Renal pelvis (tissue), 4 donors: ENCODE data around the gene MPRIP. TPM values are rescaled to one million over a fixed set of nuclear protein-coding genes. Genes with fewer than 3 reads are reported as not detected.
"Not testable (repeated sequence)": the region's sequence is repeated elsewhere in the genome, so short reads cannot be mapped to it uniquely, and the experiment has no call there.

ENCODE experiments used
- DNase-seq: peaks from one replicate; pipeline ENCODE4 v3.0.0-alpha.2; 2013
- polyA plus RNA-seq, 3 donors: library from polyadenylated mRNA; unstranded; fragments of 120-200 nt; gene quantifications; one replicate each; pipeline ENCODE4 v1.2.1, GENCODE V29; 2013; ENCODE audit not compliant: insufficient read length in 3 of 3

MPRIP gene
- polyA plus RNA-seq, 3 donors = 164 to 176 (median 171) TPM

DNA sequence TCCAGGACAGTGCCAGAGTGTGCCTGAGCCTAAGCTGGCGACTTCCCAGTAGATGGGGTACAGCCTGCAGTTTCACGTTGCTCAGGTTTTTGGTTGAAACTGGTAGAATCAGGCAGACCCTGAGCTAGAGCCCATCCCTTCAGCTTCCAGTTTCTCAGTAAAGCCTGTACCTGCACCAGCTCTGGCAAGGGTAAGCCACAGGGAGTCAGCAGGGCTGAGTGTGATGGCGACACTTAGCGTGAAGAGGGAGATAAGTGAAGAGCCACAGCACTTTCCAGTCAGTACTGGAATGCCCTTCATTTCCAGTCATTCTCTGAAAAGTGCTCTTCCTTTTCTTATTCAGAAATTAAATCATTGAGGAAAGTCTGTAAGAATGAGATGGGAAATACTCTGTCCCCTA lies 141.5 kb downstream of the MPRIP start:
- no peak for DNase-seq

DNA sequence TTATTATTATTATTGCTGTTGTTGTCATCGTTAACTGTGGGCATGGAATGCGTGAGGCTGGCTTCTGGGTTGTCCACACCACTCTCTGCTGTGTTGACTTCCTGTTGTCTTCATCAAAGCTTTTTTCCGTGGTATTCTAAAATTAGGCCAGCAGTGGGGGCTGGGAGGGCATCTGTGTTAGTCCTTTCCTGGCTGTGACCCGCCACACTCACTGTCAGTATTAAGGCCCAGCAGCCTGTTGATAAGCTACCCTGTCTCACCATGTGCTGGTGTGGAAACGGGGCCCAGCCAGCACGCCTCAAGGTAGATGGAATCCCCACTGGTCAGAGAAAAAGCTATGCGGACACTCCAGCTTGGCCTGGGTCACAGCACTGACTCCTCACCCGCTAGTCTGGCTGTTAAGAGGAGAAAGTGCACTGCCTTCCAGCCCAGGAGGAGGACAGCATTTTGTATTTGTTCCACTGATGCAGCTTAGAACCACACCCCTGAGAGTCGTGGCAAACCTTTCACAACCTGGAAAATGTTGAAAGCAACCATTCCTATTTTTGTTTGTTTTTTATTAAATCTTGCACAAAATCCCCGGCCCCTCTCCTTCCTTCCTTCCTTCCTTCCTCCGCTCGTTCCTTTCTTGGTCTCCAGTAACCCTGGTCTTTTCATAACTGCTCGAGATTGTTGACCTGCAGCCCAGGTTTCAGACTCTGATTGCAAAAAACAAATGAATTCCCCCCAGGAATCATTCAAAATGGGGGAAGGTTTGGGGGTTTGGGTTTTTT lies 142.9 kb downstream of the MPRIP start:
- DNase-seq = not testable (repeated sequence)

DNA sequence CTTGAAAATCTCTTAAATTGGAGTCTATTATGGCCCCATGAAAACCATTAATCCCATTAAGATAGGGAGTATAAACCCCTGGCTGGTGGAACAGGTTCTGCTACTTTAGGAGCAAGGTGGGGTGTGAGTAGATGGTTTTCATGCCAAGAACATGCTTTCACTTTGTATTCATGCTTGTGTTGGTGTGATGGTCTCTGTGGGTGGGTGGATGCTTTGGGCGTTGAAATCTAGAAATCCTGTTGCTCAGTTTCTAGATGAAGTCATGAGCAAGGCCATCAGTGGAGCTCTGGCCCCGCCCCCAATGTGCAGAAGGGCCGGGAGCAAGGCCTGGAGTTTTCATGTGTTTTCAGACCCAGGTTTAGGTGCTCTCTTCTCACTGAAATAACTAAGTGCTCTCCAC lies 143.8 kb downstream of the MPRIP start:
- peak; percentile 29 for DNase-seq

DNA sequence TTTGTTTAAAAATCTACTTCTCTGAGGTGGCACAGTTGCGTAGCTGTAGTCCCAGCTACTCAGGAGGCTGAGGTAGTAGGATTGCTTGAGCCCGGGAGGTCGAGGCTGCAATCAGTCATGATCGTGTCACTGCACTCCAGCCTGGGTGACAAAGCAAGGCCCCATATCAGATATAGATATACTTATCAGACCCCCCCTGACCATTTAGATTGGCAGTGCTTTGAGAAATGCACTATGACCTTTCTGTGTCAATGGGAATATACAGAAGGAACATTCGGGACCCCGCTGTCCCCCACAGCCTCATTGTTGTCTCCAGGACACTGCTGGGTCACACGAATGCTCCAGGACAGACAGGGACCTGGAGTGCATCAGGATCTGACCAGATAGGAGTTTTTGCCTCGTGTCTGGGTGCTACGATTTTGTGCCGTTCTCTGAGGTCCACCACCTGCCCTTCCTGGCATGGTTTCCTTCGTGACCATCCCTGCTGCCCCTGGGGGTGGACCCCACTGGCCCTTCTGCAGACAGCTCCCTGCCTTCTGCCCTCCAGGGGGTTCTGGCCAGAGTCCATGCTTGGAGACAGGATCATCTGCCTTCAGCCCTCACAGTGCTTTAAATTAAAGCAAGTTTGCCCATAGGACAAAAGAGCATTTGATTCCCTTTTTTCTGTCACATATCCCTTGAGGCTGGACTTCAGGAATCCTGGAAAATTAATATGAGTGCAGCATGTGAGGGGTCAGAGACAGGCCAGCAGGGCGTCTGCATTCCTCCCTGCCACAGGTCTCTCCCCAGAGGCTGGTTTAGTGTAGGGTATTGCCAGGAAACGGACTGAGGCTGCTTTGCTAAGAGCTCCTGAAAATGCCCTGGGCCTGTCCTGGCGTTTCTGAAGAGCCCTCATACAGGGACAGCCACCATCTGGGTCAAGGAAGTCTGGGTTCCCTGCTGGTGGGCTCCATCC lies 144.6 kb downstream of the MPRIP start:
- DNase-seq = no peak

DNA sequence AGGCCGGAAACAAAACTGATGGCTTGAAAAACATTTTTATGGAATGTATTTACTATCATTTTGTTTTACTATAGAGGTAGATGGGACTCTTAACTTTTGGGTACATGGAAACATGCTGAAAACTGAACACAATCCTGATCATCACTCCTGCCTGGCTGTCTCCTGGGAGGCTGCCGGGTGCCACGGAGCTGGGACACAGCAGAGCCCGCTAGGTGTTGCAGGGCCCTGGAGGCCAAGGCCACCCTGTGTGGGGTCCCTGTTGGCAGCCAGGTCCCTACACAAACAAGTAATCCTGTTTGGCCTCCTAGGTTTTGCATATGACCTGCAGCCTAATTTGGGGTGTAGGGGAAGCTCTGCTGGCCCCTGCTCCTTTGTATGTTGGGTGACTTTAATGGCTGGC lies 146.3 kb downstream of the MPRIP start:
- DNase-seq = no peak

DNA sequence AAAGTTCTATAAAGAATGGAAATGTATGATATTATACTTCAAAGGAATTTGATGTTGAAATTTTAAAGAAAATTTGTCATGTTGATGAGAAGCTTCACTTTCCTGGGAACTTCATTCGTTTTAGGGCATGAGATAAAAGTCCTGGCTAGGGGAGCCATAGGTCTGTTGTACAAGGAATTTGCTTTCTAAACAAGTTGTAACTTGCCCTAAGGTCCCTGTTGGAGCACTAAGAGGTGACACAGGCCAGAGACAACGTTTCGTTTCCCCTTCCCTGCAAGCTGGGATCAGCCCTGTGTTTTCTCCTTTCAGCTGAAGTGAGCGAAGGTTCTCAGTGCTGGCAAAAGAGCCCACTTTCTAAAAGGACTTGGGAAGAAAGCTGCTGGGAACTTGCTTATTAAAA lies 147.3 kb downstream of the MPRIP start:
- no peak for DNase-seq

GRCh38 chr17:17190188-17190587 lies 147.9 kb downstream of the MPRIP start:
- DNase-seq = no peak

DNA sequence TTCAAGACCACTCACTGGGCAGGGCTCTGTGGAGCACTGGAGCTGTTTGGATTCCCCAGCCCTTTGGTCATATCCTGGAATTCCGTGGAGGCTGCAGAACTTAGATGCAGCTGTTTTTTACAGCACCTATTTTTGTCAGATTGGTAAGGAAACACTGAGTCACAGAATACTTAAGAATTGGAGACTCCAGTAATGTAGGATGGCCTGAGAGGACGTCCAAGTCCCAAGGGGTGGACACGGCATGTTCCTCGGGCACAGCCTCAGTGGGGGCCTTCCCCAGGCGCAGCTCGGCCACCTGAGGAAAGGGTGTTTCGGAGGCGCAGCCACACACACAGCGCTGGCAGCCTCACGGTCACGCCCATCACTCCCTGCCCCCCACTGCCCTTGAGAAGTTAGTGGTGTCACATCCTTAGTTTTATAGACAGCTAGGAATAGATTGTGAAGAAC lies 149.1 kb downstream of the MPRIP start:
- DNase-seq = no peak

- peak; percentile 24 for DNase-seq
Measured at GRCh38 chr17:17191961-17192381, 149.7 kb downstream of the MPRIP start.

- not testable (repeated sequence) for DNase-seq
Measured at GRCh38 chr17:17195466-17195865, 153.2 kb downstream of the MPRIP start.

- DNase-seq = no peak
Measured at GRCh38 chr17:17196776-17197175, 154.5 kb downstream of the MPRIP start.

- DNase-seq = no peak
Measured at GRCh38 chr17:17198281-17198680, 156.0 kb downstream of the MPRIP start.

DNA sequence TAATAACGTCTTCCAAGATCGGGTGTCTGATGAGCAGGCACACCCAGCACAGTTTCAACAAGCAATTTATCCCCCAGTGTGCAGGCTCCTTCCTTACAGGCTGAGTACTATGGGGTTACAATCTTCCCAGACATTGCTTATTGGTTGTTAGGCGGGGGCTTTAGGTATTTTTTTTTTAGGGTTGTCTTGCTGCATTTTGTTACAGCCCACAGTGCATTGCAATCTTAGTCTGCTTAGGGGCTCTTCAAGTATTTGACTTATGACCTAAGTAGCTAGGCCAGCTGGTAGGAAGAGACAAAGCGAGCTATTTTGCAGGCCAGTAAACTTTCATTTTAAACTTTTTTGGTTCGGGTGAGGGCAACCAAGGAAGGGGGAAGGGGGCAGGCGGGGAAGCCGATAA lies 158.1 kb downstream of the MPRIP start:
- no peak for DNase-seq

DNA sequence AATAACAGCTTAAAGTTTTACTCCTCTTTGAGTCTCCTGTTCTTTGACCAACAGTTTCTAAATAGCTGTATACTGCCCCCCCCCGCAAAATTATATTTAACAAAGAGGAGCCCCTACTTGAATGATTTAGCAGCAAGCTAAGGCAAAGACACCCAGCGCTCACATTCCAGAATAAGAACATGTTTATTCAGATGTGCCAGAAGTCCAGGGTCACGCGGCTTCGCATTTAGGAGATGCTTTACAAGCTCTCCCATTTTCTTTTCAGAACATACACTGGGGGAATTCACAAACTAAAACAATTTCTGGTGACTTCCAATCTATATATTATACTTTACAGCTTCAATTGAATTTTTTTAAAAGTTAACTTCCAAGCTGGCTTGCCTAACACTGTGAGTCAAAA lies 158.6 kb downstream of the MPRIP start:
- DNase-seq = peak; percentile 42

DNA sequence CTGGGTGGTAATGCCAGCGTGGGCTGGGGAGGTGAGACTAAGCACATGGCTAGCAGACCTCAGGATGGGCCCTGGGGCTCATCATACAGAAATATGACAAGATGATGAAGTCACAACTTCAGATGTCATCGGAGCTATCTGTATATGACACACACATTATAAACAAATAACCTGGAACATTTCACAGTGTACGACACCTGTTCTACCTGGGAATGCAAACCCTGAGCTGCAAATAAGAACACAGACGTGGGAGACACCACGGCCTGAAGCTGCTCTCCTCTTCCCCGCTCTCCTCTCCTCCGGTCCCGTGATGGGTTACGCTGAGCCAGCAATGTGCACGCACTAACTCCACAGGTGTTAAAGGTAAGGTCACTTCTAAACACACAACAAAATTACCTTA lies 159.0 kb downstream of the MPRIP start:
- DNase-seq = no peak

DNA sequence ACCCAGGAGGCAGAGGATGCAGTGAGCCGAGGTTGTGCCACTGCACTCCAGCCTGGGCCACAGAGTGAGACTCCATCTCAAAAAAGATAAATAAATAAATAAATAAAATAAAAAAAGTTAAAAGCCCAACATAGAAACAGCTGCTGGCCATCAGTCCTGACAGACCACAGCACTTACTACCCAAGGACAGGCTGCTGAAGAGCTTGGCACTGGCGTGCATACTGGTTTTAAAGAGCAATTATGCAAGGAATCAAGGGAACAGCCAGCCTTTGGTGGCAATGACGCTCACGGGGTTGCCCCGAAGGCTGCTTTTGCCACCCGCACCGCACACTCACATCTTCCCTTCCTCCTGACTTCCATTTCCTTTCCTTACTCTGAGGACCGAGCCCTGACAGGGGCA lies 159.7 kb downstream of the MPRIP start:
- DNase-seq = no peak

DNA sequence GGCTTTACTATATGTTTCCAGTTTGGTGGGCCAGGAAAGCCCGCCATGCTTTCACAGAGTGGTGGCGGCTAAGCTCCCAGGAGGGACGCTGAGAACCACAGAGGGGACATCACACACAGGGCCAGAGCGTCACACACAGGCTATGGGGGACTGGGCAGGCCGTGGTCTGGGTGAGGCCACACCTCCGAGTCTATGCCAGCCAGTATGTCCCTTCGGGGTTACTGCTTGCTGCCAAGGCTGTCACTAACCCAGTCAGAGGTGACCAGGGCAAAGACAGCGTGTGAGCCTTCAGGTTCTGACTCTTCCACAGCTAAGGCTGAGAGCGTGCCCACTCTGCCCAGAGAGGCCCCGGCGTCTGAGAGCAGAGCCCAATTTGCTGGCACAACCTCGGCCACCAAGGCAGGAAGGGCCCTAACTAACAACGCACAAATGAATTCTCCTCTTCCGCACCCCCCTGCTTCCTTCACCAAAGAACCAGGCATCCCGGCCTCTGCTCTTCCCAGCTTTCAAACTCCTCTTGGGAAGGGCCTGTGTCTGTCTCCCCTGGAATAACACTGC lies 161.0 kb downstream of the MPRIP start:
- no peak for DNase-seq

GRCh38 chr17:17204041-17204591 lies 161.9 kb downstream of the MPRIP start:
- no peak for DNase-seq

DNA sequence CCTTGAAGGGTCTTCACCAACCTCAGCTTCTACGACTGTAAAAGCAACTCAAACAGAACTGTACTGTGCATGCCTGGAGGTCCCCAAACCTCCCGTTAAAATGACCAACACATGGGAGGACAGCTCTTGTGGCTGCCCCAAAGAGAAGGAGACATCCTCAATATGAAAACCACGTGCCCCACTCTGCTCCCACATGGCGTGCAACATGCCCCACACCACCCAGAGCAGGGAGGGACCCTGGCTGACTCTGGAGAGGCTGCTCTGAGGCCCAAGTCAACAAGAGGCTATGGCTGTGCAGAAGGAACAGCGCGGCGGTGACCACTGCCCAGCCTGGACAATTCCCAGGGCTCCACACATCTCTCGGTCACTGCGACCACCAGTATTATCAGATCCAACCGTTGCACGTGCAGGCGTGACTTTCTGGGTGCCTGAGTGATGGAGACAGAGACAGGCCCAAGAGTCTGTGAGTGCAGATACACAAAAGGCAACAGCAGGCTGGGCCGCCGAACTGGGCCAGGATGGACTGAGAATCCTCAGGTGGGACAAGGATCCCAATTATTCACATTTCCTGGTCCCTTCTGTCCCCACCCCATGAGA lies 162.5 kb downstream of the MPRIP start:
- DNase-seq = no peak

- DNase-seq = peak; percentile 56
Measured at GRCh38 chr17:17205368-17206123, 163.3 kb downstream of the MPRIP start.
